Activated CD4-positive, CD25-positive, alpha-beta regulatory T cell treated with anti-CD3 and anti-CD28 coated beads, Interleukin-2, amount 50 U/mL, for 16 hours (primary cell): Measurements from ENCODE around the gene CRYBA1.
A peak's percentile ranks its signal among the peaks of the same experiment; 100 is the strongest.
"Not testable (repeated sequence)": the region's sequence is repeated elsewhere in the genome, so short reads cannot be mapped to it uniquely, and the experiment has no call there.

Source experiments
- DNase-seq: peaks from one replicate; pipeline ENCODE4 v3.0.0-alpha.2; 2020; ENCODE audit warnings: low read depth, low spot score

CRYBA1 gene

GRCh38 chr17:29246628-29247027 is at the start of gene CRYBA1:
CRYBA1 (plus strand) TSS chr17:29246859; CDS start chr17:29246864, 5 bp downstream.
- no peak for DNase-seq

GRCh38 chr17:29197516-29198272 is 49.0 kb upstream of the CRYBA1 start:
- no peak for DNase-seq

GRCh38 chr17:29204068-29204804 is 42.4 kb upstream of the CRYBA1 start:
- DNase-seq, result not testable (repeated sequence)

- DNase-seq, result no peak
Observed at GRCh38 chr17:29205047-29205446, 41.6 kb upstream of the CRYBA1 start.

- DNase-seq, result no peak
Observed at GRCh38 chr17:29207975-29208374, 38.7 kb upstream of the CRYBA1 start.

GRCh38 chr17:29209073-29209472 is 37.6 kb upstream of the CRYBA1 start:
- DNase-seq, result no peak

- DNase-seq, result no peak
Observed at GRCh38 chr17:29210879-29211278, 35.8 kb upstream of the CRYBA1 start.

- no peak for DNase-seq
Observed at GRCh38 chr17:29212094-29212631, 34.5 kb upstream of the CRYBA1 start.

- no peak for DNase-seq
Observed at GRCh38 chr17:29212681-29213121, 34.0 kb upstream of the CRYBA1 start.

- DNase-seq, result no peak
Observed at GRCh38 chr17:29214215-29215146, 32.2 kb upstream of the CRYBA1 start.

- no peak for DNase-seq
Observed at GRCh38 chr17:29215174-29215573, 31.5 kb upstream of the CRYBA1 start.

- no peak for DNase-seq
Observed at GRCh38 chr17:29215717-29216116, 30.9 kb upstream of the CRYBA1 start.

GRCh38 chr17:29216181-29216580 is 30.5 kb upstream of the CRYBA1 start:
- DNase-seq, result no peak

GRCh38 chr17:29216856-29217255 is 29.8 kb upstream of the CRYBA1 start:
- DNase-seq, result no peak

- DNase-seq, result peak; percentile 30
Observed at GRCh38 chr17:29219378-29220047, 27.1 kb upstream of the CRYBA1 start.

- DNase-seq, result not testable (repeated sequence)
Observed at GRCh38 chr17:29221338-29221737, 25.3 kb upstream of the CRYBA1 start.

GRCh38 chr17:29225396-29225795 is 21.3 kb upstream of the CRYBA1 start:
- DNase-seq, result no peak

GRCh38 chr17:29233301-29233700 is 13.4 kb upstream of the CRYBA1 start:
- DNase-seq, result no peak

- DNase-seq, result not testable (repeated sequence)
Observed at GRCh38 chr17:29234972-29235371, 11.7 kb upstream of the CRYBA1 start.

GRCh38 chr17:29235904-29236303 is 10.8 kb upstream of the CRYBA1 start:
- DNase-seq, result no peak
